Ascending aorta (tissue), 2 donors: Measurements from ENCODE around the gene ABR. TPM values are rescaled to one million over a fixed set of nuclear protein-coding genes. Genes with fewer than 3 reads are reported as not detected.

ENCODE experiments used
- DNase-seq, 2 donors: peaks; one replicate each; pipeline ENCODE4 v3.0.0-alpha.2; 2019; ENCODE audit warnings: low spot score in 2 of 2
- H3K27ac ChIP-seq, 2 donors: fragments of 200-600 bp; sonication (generic); one replicate each; pipeline ENCODE4 v1.5.1; 2016 to 2017; ENCODE audit warnings: mild to moderate bottlenecking in 1 of 2
- H3K27me3 ChIP-seq: fragments of 200-600 bp; sonication (generic); one replicate; pipeline ENCODE4 v1.5.1; 2017
- H3K36me3 ChIP-seq, 2 donors: fragments of 200-600 bp; sonication (generic); one replicate each; pipeline ENCODE4 v1.5.1; 2016
- H3K4me1 ChIP-seq, 2 donors: fragments of 200-600 bp; sonication (generic); one replicate each; pipeline ENCODE4 v1.5.1; 2016 to 2017; ENCODE audit warnings: mild to moderate bottlenecking in 1 of 2
- H3K4me3 ChIP-seq, 2 donors: fragments of 200-600 bp; sonication (generic); one replicate each; pipeline ENCODE4 v1.5.1; 2016 to 2017; ENCODE audit warnings: mild to moderate bottlenecking in 1 of 2
- H3K9me3 ChIP-seq, 2 donors: fragments of 200-600 bp; sonication (generic); one replicate each; pipeline ENCODE4 v1.5.1; 2016
- intact Hi-C: fragments of 100-400 bp; cut with DNase I; formaldehyde crosslinking; loops from one replicate; pipeline ENCODE4 v1.15.1; 2023
- total RNA-seq: library from RNA; depleted of rRNA; stranded (reverse); fragments of >200 nt; gene quantifications from one replicate; pipeline ENCODE4 v1.1.0, GENCODE V29; 2016
- TF ChIP-seq, protein P1 (sequence below), 3 experiments: fragments of 200-600 bp in 2 of 3; fragments of 450-650 bp in 1 of 3; sonication (generic) in 2 of 3; IDR thresholded peaks; one replicate each; pipeline ENCODE4 v1.5.1; 2016 to 2019; ENCODE audit warnings: antibody characterized with exemption in 3 of 3, mild to moderate bottlenecking in 1 of 3, moderate library complexity in 1 of 3

Gene ABR
- total RNA-seq, 1 donor from 2014 or later: 184 TPM

DNA sequence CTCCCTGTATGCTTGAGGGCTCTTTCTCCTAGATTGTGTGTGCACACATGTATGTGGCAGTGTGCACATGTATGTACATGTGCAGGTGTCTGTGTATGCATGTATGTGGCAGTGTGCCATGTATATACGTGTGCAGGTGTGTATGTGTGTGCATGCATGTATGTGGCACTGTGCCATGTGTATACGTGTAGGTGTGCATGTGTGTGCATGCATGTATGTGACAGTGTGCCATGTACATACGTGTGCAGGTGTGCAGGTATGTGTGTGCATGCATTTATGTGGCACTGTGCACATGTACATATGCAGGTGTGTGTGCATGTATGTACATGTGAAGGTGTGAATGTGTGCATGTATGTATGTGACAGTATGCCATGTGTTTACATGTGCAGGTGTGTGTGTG is 46.5 kb upstream of the ABR start:
- Histone ChIP-seq H3K9me3 (no peaks in the 10 kb centered on the region), H3K4me1 (peaks cover 4 to 7% of the 10 kb centered on the region in 2 donors), H3K4me3 (no peak overlapping the region), H3K27ac (no peak overlapping the region), H3K36me3 (no peaks in the 10 kb centered on the region), H3K27me3 (peaks cover 18% of the 10 kb centered on the region)
- DNase-seq: no peak
- TF ChIP-seq, protein P1, sequence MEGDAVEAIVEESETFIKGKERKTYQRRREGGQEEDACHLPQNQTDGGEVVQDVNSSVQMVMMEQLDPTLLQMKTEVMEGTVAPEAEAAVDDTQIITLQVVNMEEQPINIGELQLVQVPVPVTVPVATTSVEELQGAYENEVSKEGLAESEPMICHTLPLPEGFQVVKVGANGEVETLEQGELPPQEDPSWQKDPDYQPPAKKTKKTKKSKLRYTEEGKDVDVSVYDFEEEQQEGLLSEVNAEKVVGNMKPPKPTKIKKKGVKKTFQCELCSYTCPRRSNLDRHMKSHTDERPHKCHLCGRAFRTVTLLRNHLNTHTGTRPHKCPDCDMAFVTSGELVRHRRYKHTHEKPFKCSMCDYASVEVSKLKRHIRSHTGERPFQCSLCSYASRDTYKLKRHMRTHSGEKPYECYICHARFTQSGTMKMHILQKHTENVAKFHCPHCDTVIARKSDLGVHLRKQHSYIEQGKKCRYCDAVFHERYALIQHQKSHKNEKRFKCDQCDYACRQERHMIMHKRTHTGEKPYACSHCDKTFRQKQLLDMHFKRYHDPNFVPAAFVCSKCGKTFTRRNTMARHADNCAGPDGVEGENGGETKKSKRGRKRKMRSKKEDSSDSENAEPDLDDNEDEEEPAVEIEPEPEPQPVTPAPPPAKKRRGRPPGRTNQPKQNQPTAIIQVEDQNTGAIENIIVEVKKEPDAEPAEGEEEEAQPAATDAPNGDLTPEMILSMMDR (IDR thresholded peaks at IDR 0.05): no peak
- intact Hi-C loops: no loop called here

DNA sequence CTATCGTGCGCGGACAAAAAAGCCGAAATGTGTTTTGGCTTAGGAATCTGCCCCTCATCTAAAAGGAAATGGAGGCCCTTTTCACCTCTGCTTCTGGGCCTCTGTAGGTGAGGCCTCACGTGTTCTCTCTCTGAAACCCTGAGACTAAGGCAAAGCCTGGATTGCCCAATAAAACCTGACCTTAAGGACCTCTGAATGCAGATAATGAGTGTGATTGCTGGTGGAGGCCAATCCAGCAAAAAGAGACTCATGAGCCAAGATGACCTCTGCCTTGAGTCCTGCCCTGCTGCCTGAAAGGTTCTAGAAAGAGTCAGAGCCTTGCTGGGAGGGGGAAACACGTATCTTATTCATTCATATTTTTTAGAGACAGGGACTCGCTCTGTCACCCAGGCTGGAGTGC is 44.5 kb upstream of the ABR start:
- Histone ChIP-seq H3K4me3 (no peak overlapping the region), H3K9me3 (no peaks in the 10 kb centered on the region), H3K27me3 (peaks cover 5% of the 10 kb centered on the region), H3K4me1 (peaks cover 0 to 4% of the 10 kb centered on the region in 2 donors), H3K27ac (no peak overlapping the region), H3K36me3 (no peaks in the 10 kb centered on the region)
- TF ChIP-seq, protein P1 (IDR thresholded peaks at IDR 0.05): no peak
- DNase-seq: no peak
- intact Hi-C loops: no loop called here

DNA sequence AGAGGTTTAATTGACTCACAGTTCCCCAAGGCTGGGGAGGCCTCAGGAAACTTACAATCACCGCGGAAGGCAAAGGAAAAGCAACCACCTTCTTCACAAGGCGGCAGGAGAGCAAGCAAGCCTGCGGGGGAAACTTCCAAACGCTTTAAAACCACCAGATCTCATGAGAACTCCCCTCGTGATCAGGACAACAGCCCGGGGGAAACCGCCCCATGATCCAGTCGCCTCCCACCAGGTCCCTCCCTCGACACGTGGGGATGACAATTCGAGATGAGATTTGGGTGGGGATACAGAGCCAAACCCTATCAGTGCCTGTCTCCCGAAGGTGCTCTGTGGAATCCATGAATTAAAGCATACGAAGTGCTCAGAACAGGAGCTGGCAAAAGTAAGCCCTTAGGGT is 43.9 kb upstream of the ABR start:
- TF ChIP-seq, protein P1 (IDR thresholded peaks at IDR 0.05): no peak
- intact Hi-C loops: no loop called here
- Histone ChIP-seq H3K27ac (no peak overlapping the region), H3K36me3 (no peaks in the 10 kb centered on the region), H3K4me1 (no peaks in the 10 kb centered on the region), H3K9me3 (no peaks in the 10 kb centered on the region), H3K27me3 (no peaks in the 10 kb centered on the region), H3K4me3 (no peak overlapping the region)
- no peak for DNase-seq

DNA sequence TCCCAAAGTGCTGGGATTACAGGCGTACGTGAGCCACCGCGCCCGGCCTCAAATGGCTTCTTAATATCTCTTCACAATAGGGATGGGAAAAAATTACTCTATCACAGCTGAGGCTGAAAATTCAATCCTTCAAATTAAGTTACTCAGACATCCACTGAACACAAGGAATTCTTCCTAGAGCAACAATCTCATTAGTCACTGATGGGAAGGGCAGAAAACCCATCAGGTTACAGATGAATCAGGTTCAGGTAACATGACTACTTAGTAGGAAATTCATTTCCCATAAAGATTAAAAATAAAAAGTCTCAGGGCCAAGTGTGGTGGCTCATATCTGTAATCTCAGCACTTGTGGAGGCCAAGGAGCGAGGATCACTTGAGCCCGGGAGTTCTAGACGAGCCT is 42.5 kb upstream of the ABR start:
- intact Hi-C loops: no loop called here

DNA sequence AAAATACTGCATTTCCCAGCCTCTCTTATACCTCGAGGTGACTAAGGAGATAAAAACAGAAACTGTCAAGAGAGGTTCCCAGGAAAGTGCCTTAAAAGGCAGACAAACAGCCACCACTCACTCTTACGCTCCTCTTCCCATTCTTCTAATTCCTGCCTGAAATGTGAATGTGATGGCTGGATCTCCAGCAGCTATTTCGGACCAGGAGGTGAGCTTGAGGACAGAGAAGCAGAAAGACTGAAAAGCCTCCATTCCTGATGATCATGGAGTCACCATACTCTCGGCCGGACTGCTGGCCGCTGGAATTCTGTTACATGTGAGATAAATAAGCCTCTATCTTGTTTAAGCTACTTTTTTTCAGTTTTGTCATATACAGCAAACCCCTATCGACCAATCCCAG is 41.4 kb upstream of the ABR start:
- no peaks in the 10 kb centered on the region for H3K36me3 ChIP-seq
- H3K9me3 ChIP-seq: no peaks in the 10 kb centered on the region
- no peak overlapping the region for H3K27ac ChIP-seq
- TF ChIP-seq, protein P1 (IDR thresholded peaks at IDR 0.05): no peak
- DNase-seq: no peak
- H3K4me1 ChIP-seq: no peaks in the 10 kb centered on the region
- no peaks in the 10 kb centered on the region for H3K27me3 ChIP-seq
- H3K4me3 ChIP-seq: no peak overlapping the region
- intact Hi-C loops: no loop called here

More for the DNA sequence above, 42.5 kb upstream of the ABR start:
- H3K27ac ChIP-seq: no peak overlapping the region
- TF ChIP-seq, protein P1 (IDR thresholded peaks at IDR 0.05): no peak
- no peaks in the 10 kb centered on the region for H3K9me3 ChIP-seq
- H3K36me3 ChIP-seq: no peaks in the 10 kb centered on the region
- H3K4me3 ChIP-seq: no peak overlapping the region
- H3K27me3 ChIP-seq: no peaks in the 10 kb centered on the region
- no peaks in the 10 kb centered on the region for H3K4me1 ChIP-seq
- DNase-seq: no peak

DNA sequence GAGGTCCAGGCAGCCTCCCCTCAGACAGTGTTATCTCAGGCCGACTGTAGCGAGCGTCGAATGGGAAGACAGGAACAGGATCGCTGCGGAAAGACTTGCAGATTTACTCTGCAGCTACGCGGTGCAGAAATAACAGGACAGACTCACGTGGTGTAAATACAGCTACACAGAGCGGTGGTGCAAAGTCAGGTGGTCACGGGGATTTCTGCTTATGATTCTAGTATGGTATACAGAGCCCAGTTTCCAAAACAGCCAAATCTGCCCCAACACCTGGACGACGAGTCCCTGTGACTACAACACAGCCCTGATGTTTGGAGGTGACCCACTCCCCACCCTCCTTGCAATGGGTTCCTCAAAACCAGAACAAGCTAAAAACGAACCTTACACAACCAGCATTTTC is 40.6 kb upstream of the ABR start:
- intact Hi-C loops: no loop called here
- Histone ChIP-seq H3K9me3 (no peaks in the 10 kb centered on the region), H3K4me1 (no peaks in the 10 kb centered on the region), H3K4me3 (no peak overlapping the region), H3K36me3 (no peaks in the 10 kb centered on the region), H3K27ac (no peak overlapping the region), H3K27me3 (no peaks in the 10 kb centered on the region)
- TF ChIP-seq, protein P1 (IDR thresholded peaks at IDR 0.05): no peak
- DNase-seq: no peak
